Spleen (tissue), 11 donors: ENCODE measurements around the gene RFX2. TPM values are rescaled to one million over a fixed set of nuclear protein-coding genes. Genes with fewer than 3 reads are reported as not detected.

Experiments used
- DNase-seq: peaks from one replicate; pipeline ENCODE4 v3.0.0-alpha.2; 2020
- H3K27ac ChIP-seq, 8 donors: fragments of 200-600 bp; sonication (generic) in 7 of 8; 1 replicate in 4 of 8; 2 replicates in 4 of 8; pipeline versions ENCODE4 v1.5.0 to v1.8.0; 2016 to 2021; ENCODE audit warnings: inconsistent platforms in 4 of 8, mild to moderate bottlenecking in 4 of 8, moderate library complexity in 1 of 8
- H3K27me3 ChIP-seq, 7 donors: fragments of 200-600 bp; sonication (generic) in 6 of 7; replicated peaks in 1 of 7; 1 replicate in 4 of 7; 2 replicates in 3 of 7; pipeline versions ENCODE4 v1.5.0 to v1.8.0; 2016 to 2021; ENCODE audit warnings: inconsistent platforms in 3 of 7, mild to moderate bottlenecking in 1 of 7
- H3K36me3 ChIP-seq, 6 donors: fragments of 200-600 bp; sonication (generic) in 5 of 6; 1 replicate in 4 of 6; 2 replicates in 2 of 6; pipeline versions ENCODE4 v1.5.0 to v1.8.0; 2016 to 2021; ENCODE audit warnings: inconsistent platforms in 2 of 6
- H3K4me1 ChIP-seq, 6 donors: fragments of 200-600 bp; sonication (generic) in 5 of 6; 1 replicate in 3 of 6; 2 replicates in 3 of 6; pipeline versions ENCODE4 v1.5.0 to v1.8.0; 2016 to 2021; ENCODE audit warnings: inconsistent platforms in 3 of 6
- H3K4me3 ChIP-seq, 8 donors: fragments of 200-600 bp; sonication (generic) in 7 of 8; 1 replicate in 4 of 8; 2 replicates in 4 of 8; pipeline versions ENCODE4 v1.5.0 to v1.8.0; 2016 to 2021; ENCODE audit warnings: inconsistent platforms in 4 of 8, mild to moderate bottlenecking in 4 of 8, moderate library complexity in 2 of 8
- H3K9me3 ChIP-seq, 8 donors: fragments of 200-600 bp; sonication (generic) in 7 of 8; 1 replicate in 4 of 8; 2 replicates in 4 of 8; pipeline versions ENCODE4 v1.5.0 to v1.8.0; 2016 to 2021; ENCODE audit warnings: inconsistent platforms in 4 of 8
- CTCF ChIP-seq, 11 experiments: fragments of 200-600 bp in 7 of 11; fragments of 450-650 bp in 4 of 11; sonication (generic) in 4 of 11; IDR thresholded peaks in 8 of 11; conservative IDR thresholded peaks in 3 of 11; 1 replicate in 7 of 11; 2 replicates in 4 of 11; pipeline versions ENCODE4 v1.4.0 to v1.8.0; 2016 to 2021; ENCODE audit warnings: antibody characterized with exemption in 11 of 11, inconsistent platforms in 4 of 11, mild to moderate bottlenecking in 1 of 11
- POLR2A ChIP-seq, 3 donors: fragments of 450-650 bp; IDR thresholded peaks; one replicate each; pipeline ENCODE4 v1.5.1; 2017; ENCODE audit warnings: antibody characterized with exemption in 3 of 3, mild to moderate bottlenecking in 1 of 3
- POLR2AphosphoS5 ChIP-seq, 3 donors: sonication (generic); formaldehyde crosslinking; IDR thresholded peaks; one replicate each; pipeline ENCODE4 v1.5.1; 2017; ENCODE audit warnings: antibody characterized with exemption in 3 of 3
- WGBS, 5 donors: extraction: QIAGEN DNeasy Blood & Tissue Kit in 3 of 5; methylation state at CpG; one replicate each; pipeline versions ENCODE4 v1.1.5 to v1.1.7; 2013 to 2018; 5-methylcytosine and 5-hydroxymethylcytosine counted together
- intact Hi-C: fragments of 100-400 bp; cut with DNase I; formaldehyde crosslinking; loops from one replicate; pipeline ENCODE4 v1.15.0; 2023; ENCODE audit warnings: low total_unique reads
- polyA plus RNA-seq, 3 donors: library from polyadenylated mRNA; stranded (reverse); fragments of 200-250 nt; gene quantifications; one replicate each; pipeline ENCODE4 v1.2.1, GENCODE V29; 2013
- total RNA-seq, 7 donors: library from RNA; depleted of rRNA in 3 of 7; stranded (reverse); fragments of >200 nt in 3 of 7; fragmentation: NEBNext Ultra II Directional in 4 of 7; extraction: Animal tissue kit (Norgen Biotek cat#: 25700) in 4 of 7; gene quantifications; one replicate each; pipeline versions ENCODE4 v1.1.0 to v1.2.1, GENCODE V29; 2016 to 2021
- donor health status: healthy with polysubstance abuse.
- donor health status: DM: no; HTN: no; CAD: no; lungs with moderate emphysema.
- donor health status: DM: no; HTN: no; CAD: no.
- donor health status: Bipolar disorder and iron deficiency.
- donor health status: healthy.
- donor health status: DM: no; HTN: no; CAD: no.
- donor health status: DM: yes; HTN: yes; CAD: no.

Gene RFX2
- total and polyA plus RNA-seq, 10 donors, result 1.1 to 15.8 (median 7.8) TPM

DNA sequence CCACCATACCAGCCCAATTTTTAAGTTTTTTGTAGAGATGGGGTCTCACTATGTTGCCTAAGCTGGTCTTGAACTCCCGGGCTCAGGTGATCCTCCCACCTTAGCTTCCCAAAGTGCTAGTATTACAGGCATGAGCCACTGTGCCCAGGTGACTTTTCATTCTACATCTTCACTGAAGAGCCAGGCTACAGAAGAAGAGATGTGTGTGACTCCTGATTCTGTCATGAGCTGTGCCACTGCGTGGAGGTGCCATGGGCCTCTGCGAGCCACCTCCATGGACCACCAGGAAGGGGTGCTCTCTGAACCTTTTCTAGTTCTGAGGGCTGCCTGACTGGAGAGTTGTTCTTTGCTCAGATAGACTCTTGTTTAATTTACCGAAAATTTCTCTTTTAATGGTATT is 75.8 kb downstream of the RFX2 start:
- no peak overlapping the region for H3K4me3 ChIP-seq
- no peaks in the 10 kb centered on the region for H3K9me3 ChIP-seq
- peaks cover 0 to 16% (median 0%) of the 10 kb centered on the region in 6 donors for H3K36me3 ChIP-seq
- DNase-seq, result no peak
- H3K4me1 ChIP-seq, result no peaks in the 10 kb centered on the region
- intact Hi-C loops, result no loop called here
- WGBS, 5 donors, result 91 to 98% (median 96%) methylated on average over 4 of the region's 4 CpGs
- no peak overlapping the region for H3K27ac ChIP-seq
- H3K27me3 ChIP-seq, result no peaks in the 10 kb centered on the region
- TF ChIP-seq POLR2AphosphoS5 (IDR thresholded peaks at IDR 0.05) (no peak), POLR2A (IDR thresholded peaks at IDR 0.05) (no peak), CTCF (IDR thresholded peaks at IDR 0.05 in 8 of 11, conservative IDR thresholded peaks at IDR 0.05 in 3 of 11) (no peak)

DNA sequence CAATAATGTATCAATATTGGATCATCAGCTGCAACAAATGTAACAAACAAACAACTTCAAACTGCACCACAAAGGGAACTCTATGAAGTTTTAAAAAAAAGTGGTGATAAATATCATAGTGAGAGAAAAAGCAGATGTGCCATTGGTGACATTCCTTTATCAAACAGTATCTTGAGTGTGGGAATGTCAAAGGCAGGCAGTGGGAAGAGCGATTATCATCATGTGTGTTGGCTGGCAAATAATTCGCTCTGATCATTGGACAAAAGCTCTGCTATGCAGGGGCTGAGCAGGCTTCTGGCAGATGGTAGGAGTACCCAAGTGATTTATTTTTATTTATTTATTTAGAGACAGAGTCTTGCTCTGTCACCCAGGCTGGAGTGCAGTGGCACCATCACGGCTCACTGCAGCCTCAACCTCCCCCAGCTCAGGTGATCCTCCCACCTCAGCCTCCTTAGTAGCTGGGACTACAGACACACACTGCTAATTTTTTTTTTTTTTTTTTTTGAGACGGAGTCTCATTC is 76.5 kb downstream of the RFX2 start:
- DNase-seq, result no peak
- intact Hi-C loops, result no loop called here
- Histone ChIP-seq H3K36me3 (peaks cover 0 to 13% (median 0%) of the 10 kb centered on the region in 6 donors), H3K27ac (no peak overlapping the region), H3K4me1 (no peaks in the 10 kb centered on the region), H3K27me3 (no peaks in the 10 kb centered on the region), H3K9me3 (no peaks in the 10 kb centered on the region), H3K4me3 (no peak overlapping the region)
- TF ChIP-seq POLR2A (IDR thresholded peaks at IDR 0.05) (no peak), CTCF (IDR thresholded peaks at IDR 0.05 in 8 of 11, conservative IDR thresholded peaks at IDR 0.05 in 3 of 11) (no peak), POLR2AphosphoS5 (IDR thresholded peaks at IDR 0.05) (no peak)
- WGBS, 5 donors, result 95 to 98% (median 97%) methylated on average over 4 of the region's 4 CpGs

GRCh38 chr19:6032827-6033226 is 77.5 kb downstream of the RFX2 start:
- Histone ChIP-seq H3K27ac (no peak overlapping the region), H3K36me3 (peaks cover 0 to 16% (median 0%) of the 10 kb centered on the region in 6 donors), H3K27me3 (no peaks in the 10 kb centered on the region), H3K4me3 (no peak overlapping the region), H3K4me1 (no peaks in the 10 kb centered on the region), H3K9me3 (no peaks in the 10 kb centered on the region)
- 89 to 99% (median 96%) methylated on average over 9 of the region's 9 CpGs for WGBS, 5 donors
- no peak for DNase-seq
- intact Hi-C loops, result no loop called here
- TF ChIP-seq CTCF (IDR thresholded peaks at IDR 0.05 in 8 of 11, conservative IDR thresholded peaks at IDR 0.05 in 3 of 11) (no peak), POLR2A (IDR thresholded peaks at IDR 0.05) (no peak), POLR2AphosphoS5 (IDR thresholded peaks at IDR 0.05) (no peak)

- Histone ChIP-seq H3K4me3 (no peak overlapping the region), H3K27me3 (no peaks in the 10 kb centered on the region), H3K4me1 (no peaks in the 10 kb centered on the region), H3K36me3 (peaks cover 0 to 18% (median 0%) of the 10 kb centered on the region in 6 donors), H3K9me3 (no peaks in the 10 kb centered on the region), H3K27ac (no peak overlapping the region)
- DNase-seq, result no peak
- TF ChIP-seq POLR2A (IDR thresholded peaks at IDR 0.05) (no peak), POLR2AphosphoS5 (IDR thresholded peaks at IDR 0.05) (no peak), CTCF (IDR thresholded peaks at IDR 0.05 in 8 of 11, conservative IDR thresholded peaks at IDR 0.05 in 3 of 11) (no peak)
- intact Hi-C loops, result no loop called here
- WGBS, 5 donors, result 87 to 92% (median 90%) methylated on average over 4 of the region's 4 CpGs
Observed at GRCh38 chr19:6032381-6032780, 77.9 kb downstream of the RFX2 start.
